Endothelial cell of umbilical vein (primary cell): ENCODE data around the gene SLC4A5.

ENCODE experiments used
- CTCF ChIP-seq, 2 donors: IDR thresholded peaks; 1 replicate in 1 of 2; 2 replicates in 1 of 2; pipeline ENCODE4 v1.5.1; 2011; ENCODE audit warnings: low read length in 2 of 2, mild to moderate bottlenecking in 2 of 2, moderate library complexity in 2 of 2, control low read depth in 1 of 2, inconsistent platforms in 1 of 2, low read depth in 1 of 2; ENCODE audit not compliant: insufficient read depth in 1 of 2; ENCODE audit errors: extremely low read depth in 1 of 2
- JUN ChIP-seq: IDR thresholded peaks from 2 replicates; pipeline ENCODE4 v1.6.1; 2011; ENCODE audit warnings: borderline replicate concordance, low read depth; ENCODE audit not compliant: insufficient read length, insufficient read depth
- MYC ChIP-seq: IDR thresholded peaks from one replicate; pipeline ENCODE4 v1.6.1; 2011; ENCODE audit warnings: mild to moderate bottlenecking, low read depth, low read length
- POLR2A ChIP-seq: IDR thresholded peaks from 2 replicates; pipeline ENCODE4 v1.6.1; 2012; ENCODE audit warnings: low read depth, mild to moderate bottlenecking, control low read depth, low read length
- POLR2AphosphoS5 ChIP-seq: IDR thresholded peaks from 2 replicates; pipeline ENCODE4 v1.6.1; 2012; ENCODE audit warnings: low read depth, mild to moderate bottlenecking, control low read depth, low read length, moderate library complexity; ENCODE audit not compliant: insufficient read depth

- TF ChIP-seq MYC: peak; percentile 55
- TF ChIP-seq CTCF (IDR thresholded peaks at IDR 0.05; ENCODE audit: extremely low read depth in 1 of 2, insufficient read depth in 1 of 2, low read depth in 1 of 2, low read length in 2 of 2): peak; percentile 92 to 99
- TF ChIP-seq POLR2A: peak; percentile 54
- no peak for TF ChIP-seq JUN
- peak; percentile 75 for TF ChIP-seq POLR2AphosphoS5
These were observed 48.6 kb upstream of the SLC4A5 start for GRCh38 chr2:74391580-74392448.
